Calu3 (cell line): Measurements from ENCODE around the gene RFPL3. TPM values are rescaled to one million over a fixed set of nuclear protein-coding genes. Genes with fewer than 3 reads are reported as not detected.

Source experiments
- BruUV-seq: library from RNA; stranded (reverse); fragments of 400-500 nt; replicated peaks from 2 replicates; lab custom pipeline; 2021; lab: Mats Ljungman, UMichigan
- CTCF ChIA-PET: fragments of 300-600 bp; sonication (Branson Sonifier 250); formaldehyde crosslinking; loops from one replicate; lab custom pipeline; 2022; ENCODE audit warnings: antibody characterized with exemption; lab: Charles Lee
- DNase-seq: peaks from one replicate; pipeline ENCODE4 v3.0.0; 2022
- H3K27ac Mint-ChIP-seq: one replicate; pipeline ENCODE4 v1.8.0; 2022; ENCODE audit warnings: mixed read lengths; ENCODE audit not compliant: unreplicated experiment
- H3K27me3 Mint-ChIP-seq: one replicate; pipeline ENCODE4 v1.8.0; 2022; ENCODE audit warnings: mixed read lengths; ENCODE audit not compliant: unreplicated experiment
- H3K36me3 Mint-ChIP-seq: one replicate; pipeline ENCODE4 v1.8.0; 2022; ENCODE audit warnings: mild to moderate bottlenecking, moderate library complexity, mixed read lengths; ENCODE audit not compliant: insufficient read depth, unreplicated experiment
- H3K4me1 Mint-ChIP-seq: one replicate; pipeline ENCODE4 v1.8.0; 2022; ENCODE audit warnings: mild to moderate bottlenecking, low read depth, mixed read lengths; ENCODE audit not compliant: unreplicated experiment
- H3K4me3 Mint-ChIP-seq: one replicate; pipeline ENCODE4 v1.8.0; 2022; ENCODE audit warnings: mild to moderate bottlenecking, low read depth, moderate library complexity, mixed read lengths; ENCODE audit not compliant: unreplicated experiment
- H3K9me3 Mint-ChIP-seq: one replicate; pipeline ENCODE4 v1.8.0; 2022; ENCODE audit warnings: low read depth, mixed read lengths; ENCODE audit not compliant: unreplicated experiment
- intact Hi-C: fragments of 100-400 bp; cut with micrococcal nuclease; formaldehyde crosslinking; loops from one replicate; pipeline ENCODE4 v1.10.0; 2022; ENCODE audit not compliant: unreplicated experiment
- total RNA-seq: library from RNA; stranded (reverse); gene quantifications from 2 replicates; pipeline ENCODE4 v1.2.3, GENCODE V29; 2022
- TF ChIP-seq, protein P1 (sequence below): fragments of 200-600 bp; IDR thresholded peaks from one replicate; pipeline ENCODE4 v1.8.0; 2022; ENCODE audit warnings: antibody characterized with exemption; ENCODE audit not compliant: unreplicated experiment

Gene RFPL3
- total RNA-seq, 1 experiment from 2014 or later: not detected

DNA sequence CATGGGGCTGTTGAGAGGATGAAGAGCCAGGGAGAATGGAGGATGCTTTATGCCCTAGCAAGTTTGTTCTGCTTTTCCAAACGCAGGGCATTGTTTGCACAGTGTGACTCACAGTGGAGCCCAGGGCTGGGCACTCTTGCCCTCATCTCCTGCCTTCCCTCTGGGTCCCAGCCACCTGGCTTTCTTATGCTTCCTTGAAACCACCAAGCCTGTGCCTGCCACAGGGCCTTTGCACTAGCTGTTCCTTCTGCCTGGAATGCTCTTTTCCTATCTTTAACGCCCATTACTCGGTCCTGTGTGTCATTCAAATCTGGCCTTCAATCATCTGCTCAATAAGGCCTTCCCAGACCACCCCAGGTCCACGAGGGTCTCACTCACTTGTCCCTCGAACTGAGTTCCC is 46.9 kb upstream of the RFPL3 start:
- no peak overlapping the region for H3K27ac Mint-ChIP-seq
- no peak for DNase-seq
- no peaks in the 10 kb centered on the region for H3K4me1 Mint-ChIP-seq
- BruUV-seq: no TSS peak
- TF ChIP-seq, protein P1, sequence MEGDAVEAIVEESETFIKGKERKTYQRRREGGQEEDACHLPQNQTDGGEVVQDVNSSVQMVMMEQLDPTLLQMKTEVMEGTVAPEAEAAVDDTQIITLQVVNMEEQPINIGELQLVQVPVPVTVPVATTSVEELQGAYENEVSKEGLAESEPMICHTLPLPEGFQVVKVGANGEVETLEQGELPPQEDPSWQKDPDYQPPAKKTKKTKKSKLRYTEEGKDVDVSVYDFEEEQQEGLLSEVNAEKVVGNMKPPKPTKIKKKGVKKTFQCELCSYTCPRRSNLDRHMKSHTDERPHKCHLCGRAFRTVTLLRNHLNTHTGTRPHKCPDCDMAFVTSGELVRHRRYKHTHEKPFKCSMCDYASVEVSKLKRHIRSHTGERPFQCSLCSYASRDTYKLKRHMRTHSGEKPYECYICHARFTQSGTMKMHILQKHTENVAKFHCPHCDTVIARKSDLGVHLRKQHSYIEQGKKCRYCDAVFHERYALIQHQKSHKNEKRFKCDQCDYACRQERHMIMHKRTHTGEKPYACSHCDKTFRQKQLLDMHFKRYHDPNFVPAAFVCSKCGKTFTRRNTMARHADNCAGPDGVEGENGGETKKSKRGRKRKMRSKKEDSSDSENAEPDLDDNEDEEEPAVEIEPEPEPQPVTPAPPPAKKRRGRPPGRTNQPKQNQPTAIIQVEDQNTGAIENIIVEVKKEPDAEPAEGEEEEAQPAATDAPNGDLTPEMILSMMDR: no peak
- H3K27me3 Mint-ChIP-seq: peaks cover 79% of the 10 kb centered on the region
- CTCF ChIA-PET: no interaction called here
- intact Hi-C loops: no loop called here
- H3K9me3 Mint-ChIP-seq: no peaks in the 10 kb centered on the region
- no peak overlapping the region for H3K4me3 Mint-ChIP-seq
- no peaks in the 10 kb centered on the region for H3K36me3 Mint-ChIP-seq

DNA sequence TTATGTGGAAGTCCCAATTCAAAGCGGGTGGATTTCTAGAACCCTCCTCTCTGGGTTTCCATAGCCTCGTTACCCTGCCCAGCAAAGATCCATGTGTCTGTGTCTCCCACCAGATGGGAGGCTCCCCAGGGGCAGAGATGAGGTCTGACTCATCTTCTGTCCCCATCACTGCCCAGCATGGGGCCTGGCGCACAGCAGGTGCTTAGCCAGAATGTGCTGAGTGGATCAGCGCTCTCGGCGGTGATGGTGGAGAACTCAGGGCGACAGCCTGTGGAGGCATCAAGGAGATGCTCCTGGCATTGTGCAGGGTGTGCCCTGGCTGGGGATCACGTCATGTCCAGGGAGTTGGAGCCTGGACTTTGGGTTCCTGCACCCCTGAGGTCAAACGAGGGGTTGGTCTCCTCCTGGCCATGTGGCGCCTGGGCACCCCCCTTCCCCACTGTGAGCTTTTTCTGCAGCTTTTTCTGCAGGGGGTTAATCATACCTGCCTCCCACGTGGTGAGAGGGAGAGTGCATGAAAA is 46.1 kb upstream of the RFPL3 start:
- no peak overlapping the region for H3K4me3 Mint-ChIP-seq
- BruUV-seq: no TSS peak
- intact Hi-C loops: no loop called here
- no peaks in the 10 kb centered on the region for H3K9me3 Mint-ChIP-seq
- TF ChIP-seq, protein P1: no peak
- H3K4me1 Mint-ChIP-seq: no peaks in the 10 kb centered on the region
- H3K27ac Mint-ChIP-seq: no peak overlapping the region
- peaks cover 77% of the 10 kb centered on the region for H3K27me3 Mint-ChIP-seq
- no peak for DNase-seq
- CTCF ChIA-PET: no interaction called here
- H3K36me3 Mint-ChIP-seq: no peaks in the 10 kb centered on the region

DNA sequence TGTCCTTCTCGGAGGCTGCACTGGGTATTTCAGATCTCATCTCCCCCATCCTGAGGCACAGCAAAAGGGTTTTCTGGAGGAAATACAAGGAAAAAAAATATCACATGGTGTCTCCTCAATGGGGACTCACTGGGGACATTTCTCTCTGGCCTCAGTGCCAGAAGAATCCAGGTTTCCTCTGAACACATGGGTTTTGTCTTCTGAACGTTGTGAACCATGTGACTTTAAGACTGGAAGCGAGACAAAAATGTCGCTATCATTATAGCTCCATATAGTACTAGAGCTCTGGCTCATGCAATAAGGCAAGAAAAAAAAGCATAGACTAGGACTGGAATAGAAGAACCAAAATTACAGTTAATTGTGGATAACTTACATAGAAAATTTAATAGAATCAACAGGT is 44.9 kb upstream of the RFPL3 start:
- H3K9me3 Mint-ChIP-seq: no peaks in the 10 kb centered on the region
- no TSS peak for BruUV-seq
- CTCF ChIA-PET: no interaction called here
- no peak for DNase-seq
- no peak overlapping the region for H3K27ac Mint-ChIP-seq
- intact Hi-C loops: no loop called here
- H3K36me3 Mint-ChIP-seq: no peaks in the 10 kb centered on the region
- peaks cover 83% of the 10 kb centered on the region for H3K27me3 Mint-ChIP-seq
- no peak overlapping the region for H3K4me3 Mint-ChIP-seq
- TF ChIP-seq, protein P1: no peak
- no peaks in the 10 kb centered on the region for H3K4me1 Mint-ChIP-seq

DNA sequence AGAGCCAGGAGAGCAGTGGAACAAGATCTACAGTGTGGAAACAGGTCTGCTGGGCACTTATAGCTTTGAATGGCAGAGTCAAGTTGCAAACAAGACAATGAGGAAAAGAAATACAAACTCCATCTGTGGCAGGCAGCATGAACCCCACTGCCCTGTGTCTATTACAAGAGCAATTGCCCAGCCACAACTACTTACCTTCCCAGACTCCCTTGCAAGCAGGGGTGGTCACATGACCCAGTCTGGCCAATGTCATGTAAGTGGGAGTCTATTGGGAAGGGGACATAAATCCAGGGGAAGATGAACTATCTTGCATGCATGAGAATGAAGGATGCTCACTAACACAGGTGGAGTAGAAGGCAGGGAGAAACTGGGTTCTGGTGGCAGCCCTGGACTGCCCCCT is 44.1 kb upstream of the RFPL3 start:
- Mint-ChIP-seq H3K36me3 (no peaks in the 10 kb centered on the region), H3K4me1 (no peaks in the 10 kb centered on the region), H3K27ac (no peak overlapping the region), H3K4me3 (no peak overlapping the region), H3K9me3 (no peaks in the 10 kb centered on the region), H3K27me3 (peaks cover 85% of the 10 kb centered on the region)
- BruUV-seq: no TSS peak
- CTCF ChIA-PET: no interaction called here
- DNase-seq: no peak
- TF ChIP-seq, protein P1: no peak
- intact Hi-C loops: no loop called here
